H9 (cell line): Measurements from ENCODE around the gene MAST1. TPM values are rescaled to one million over a fixed set of nuclear protein-coding genes. Genes with fewer than 3 reads are reported as not detected.

ENCODE experiments used
- DNase-seq: peaks from one replicate; pipeline ENCODE4 v3.0.0-alpha.2; 2017
- H2AFZ ChIP-seq: one replicate; pipeline ENCODE4 v1.6.1; 2013; ENCODE audit warnings: mild to moderate bottlenecking, low read length, control low read depth, moderate library complexity
- H2AK5ac ChIP-seq: 2 replicates; pipeline ENCODE4 v1.6.1; 2013; ENCODE audit warnings: low read length, control low read depth, mixed read lengths; ENCODE audit not compliant: insufficient read length
- H2BK120ac ChIP-seq: one replicate; pipeline ENCODE4 v1.6.1; 2013; ENCODE audit warnings: low read depth, mild to moderate bottlenecking, low read length, control low read depth, inconsistent platforms; ENCODE audit not compliant: poor library complexity, severe bottlenecking
- H2BK12ac ChIP-seq: 2 replicates; pipeline ENCODE4 v1.6.1; 2013; ENCODE audit warnings: low read length, control low read depth, mixed read lengths, low read depth; ENCODE audit not compliant: insufficient read length
- H2BK15ac ChIP-seq: 2 replicates; pipeline ENCODE4 v1.6.1; 2013; ENCODE audit warnings: low read depth, low read length, control low read depth
- H2BK20ac ChIP-seq: one replicate; pipeline ENCODE4 v1.6.1; 2013; ENCODE audit warnings: low read depth, mild to moderate bottlenecking, low read length, control low read depth, inconsistent platforms; ENCODE audit not compliant: poor library complexity, severe bottlenecking
- H2BK5ac ChIP-seq: 2 replicates; pipeline ENCODE4 v1.6.1; 2013; ENCODE audit warnings: low read length, control low read depth, mixed read lengths; ENCODE audit not compliant: insufficient read length
- H3K14ac ChIP-seq: 2 replicates; pipeline ENCODE4 v1.6.1; 2013; ENCODE audit warnings: low read length, control low read depth; ENCODE audit not compliant: insufficient read depth
- H3K18ac ChIP-seq: 2 replicates; pipeline ENCODE4 v1.6.1; 2013; ENCODE audit warnings: low read depth, mild to moderate bottlenecking, mixed read lengths, low read length, control low read depth; ENCODE audit not compliant: insufficient read length
- H3K23ac ChIP-seq: 2 replicates; pipeline ENCODE4 v1.6.1; 2013; ENCODE audit warnings: low read length, control low read depth, mixed read lengths, low read depth; ENCODE audit not compliant: insufficient read length
- H3K23me2 ChIP-seq: 2 replicates; pipeline ENCODE4 v1.6.1; 2013; ENCODE audit warnings: low read depth, mild to moderate bottlenecking, mixed read lengths, low read length, control low read depth; ENCODE audit not compliant: insufficient read length, poor library complexity, severe bottlenecking
- H3K27ac ChIP-seq: 2 replicates; pipeline ENCODE4 v1.5.1; 2013; ENCODE audit warnings: low read length, control low read depth, mixed read lengths, low read depth; ENCODE audit not compliant: insufficient read length
- H3K27me3 ChIP-seq: 2 replicates; pipeline ENCODE4 v1.6.1; 2013; ENCODE audit warnings: low read length, control low read depth, inconsistent platforms; ENCODE audit not compliant: insufficient read depth
- H3K4ac ChIP-seq: 2 replicates; pipeline ENCODE4 v1.6.1; 2013; ENCODE audit warnings: low read depth, mild to moderate bottlenecking, control low read depth, inconsistent platforms, low read length, moderate library complexity
- H3K4me1 ChIP-seq: 2 replicates; pipeline ENCODE4 v1.6.1; 2013; ENCODE audit warnings: low read length, control low read depth, inconsistent platforms; ENCODE audit not compliant: insufficient read depth
- H3K4me2 ChIP-seq: 2 replicates; pipeline ENCODE4 v1.6.1; 2013; ENCODE audit warnings: low read length, control low read depth, mixed read lengths; ENCODE audit not compliant: insufficient read length, insufficient read depth
- H3K56ac ChIP-seq: 2 replicates; pipeline ENCODE4 v1.6.1; 2013; ENCODE audit warnings: low read depth, mild to moderate bottlenecking, mixed read lengths, low read length, control low read depth; ENCODE audit not compliant: insufficient read length
- H3K79me1 ChIP-seq: 2 replicates; pipeline ENCODE4 v1.6.1; 2013; ENCODE audit warnings: low read depth, mild to moderate bottlenecking, moderate library complexity, low read length, control low read depth, inconsistent platforms; ENCODE audit not compliant: insufficient read depth, poor library complexity, severe bottlenecking
- H3K79me2 ChIP-seq: 2 replicates; pipeline ENCODE4 v1.6.1; 2013; ENCODE audit warnings: low read length, control low read depth, inconsistent platforms; ENCODE audit not compliant: insufficient read depth
- H3K9ac ChIP-seq: 2 replicates; pipeline ENCODE4 v1.6.1; 2013; ENCODE audit warnings: low read length, control low read depth, mixed read lengths; ENCODE audit not compliant: insufficient read length; ENCODE audit errors: extremely low read depth
- H3K9me3 ChIP-seq: one replicate; pipeline ENCODE4 v1.6.1; 2013; ENCODE audit warnings: low read depth, low read length, inconsistent platforms; ENCODE audit not compliant: control insufficient read depth
- H3T11ph ChIP-seq: one replicate; pipeline ENCODE4 v1.6.1; 2013; ENCODE audit warnings: mild to moderate bottlenecking, low read length, control low read depth, inconsistent platforms
- H4K20me1 ChIP-seq: one replicate; pipeline ENCODE4 v1.6.1; 2013; ENCODE audit not compliant: control insufficient read depth, insufficient read length, insufficient read depth
- H4K5ac ChIP-seq: 2 replicates; pipeline ENCODE4 v1.6.1; 2013; ENCODE audit warnings: low read depth, mild to moderate bottlenecking, mixed read lengths, low read length, control low read depth; ENCODE audit not compliant: insufficient read length
- H4K8ac ChIP-seq: replicated peaks from 2 replicates; pipeline ENCODE4 v1.6.1; 2013; ENCODE audit warnings: low read length, control low read depth, mixed read lengths, low read depth; ENCODE audit not compliant: insufficient read length
- H4K91ac ChIP-seq: 2 replicates; pipeline ENCODE4 v1.6.1; 2013; ENCODE audit warnings: low read depth, mild to moderate bottlenecking, moderate library complexity, mixed read lengths, low read length, control low read depth; ENCODE audit not compliant: insufficient read length
- H3K27ac Mint-ChIP-seq, 3 experiments: 2 replicates in 2 of 3; 3 replicates in 1 of 3; pipeline ENCODE4 v1.8.0; 2020 to 2021; ENCODE audit warnings: mixed read lengths in 3 of 3, mild to moderate bottlenecking in 1 of 3, moderate library complexity in 1 of 3
- H3K27me3 Mint-ChIP-seq: 2 replicates; pipeline ENCODE4 v1.8.0; 2021; ENCODE audit warnings: low read depth, mild to moderate bottlenecking, moderate library complexity, mixed read lengths
- H3K36me3 Mint-ChIP-seq, 3 experiments: 2 replicates in 2 of 3; 3 replicates in 1 of 3; pipeline ENCODE4 v1.8.0; 2020 to 2021; ENCODE audit warnings: low read depth in 3 of 3, mixed read lengths in 3 of 3; ENCODE audit not compliant: insufficient read depth in 1 of 3
- H3K4me1 Mint-ChIP-seq, 2 experiments: 2 replicates each; pipeline ENCODE4 v1.8.0; 2020; ENCODE audit warnings: mixed read lengths in 2 of 2
- H3K4me3 Mint-ChIP-seq, 2 experiments: 2 replicates in 1 of 2; 3 replicates in 1 of 2; pipeline ENCODE4 v1.8.0; 2020 to 2021; ENCODE audit warnings: mild to moderate bottlenecking in 2 of 2, mixed read lengths in 2 of 2, moderate library complexity in 1 of 2
- H3K9me3 Mint-ChIP-seq, 2 experiments: 2 replicates in 1 of 2; 3 replicates in 1 of 2; pipeline ENCODE4 v1.8.0; 2020; ENCODE audit warnings: mild to moderate bottlenecking in 2 of 2, mixed read lengths in 2 of 2, moderate library complexity in 1 of 2
- WGBS: extraction: QIAGEN DNeasy Blood & Tissue Kit; methylation state at CpG from one replicate; pipeline ENCODE4 v1.1.7; 2013; ENCODE audit warnings: missing lambda C conversion rate, low lambda C conversion rate, mixed read lengths; ENCODE audit not compliant: insufficient read length; ENCODE audit errors: extremely low coverage; 5-methylcytosine and 5-hydroxymethylcytosine counted together
- total RNA-seq: library from RNA; stranded (reverse); gene quantifications from 2 replicates; pipeline ENCODE4 v1.2.1, GENCODE V29; 2021
- TF ChIP-seq, protein P1 (sequence below): fragments of 200-600 bp; sonication (generic); conservative IDR thresholded peaks from 3 replicates; pipeline ENCODE4 v1.8.0; 2021; ENCODE audit warnings: antibody characterized with exemption, mild to moderate bottlenecking

MAST1 gene
- total RNA-seq, 1 experiment from 2014 or later = 15.1 TPM

DNA sequence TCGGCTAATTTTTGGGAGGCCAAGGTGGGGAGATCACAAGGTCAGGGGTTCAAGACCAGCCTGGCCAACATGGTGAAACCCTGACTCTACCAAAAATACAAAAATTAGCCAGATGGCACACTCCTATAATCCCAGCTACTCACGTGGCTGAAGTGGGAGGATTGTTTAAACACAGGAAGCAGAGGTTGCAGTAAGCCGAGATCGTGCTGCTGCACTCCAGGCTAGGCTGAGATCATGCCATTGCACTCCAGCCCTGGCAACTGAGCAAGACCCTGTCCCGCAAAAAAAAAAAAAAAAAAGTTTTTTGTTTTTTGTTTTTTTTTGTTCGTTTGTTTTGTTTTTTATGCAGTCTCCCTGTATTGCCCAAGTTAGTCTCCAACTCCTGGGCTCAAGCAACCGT is 21.2 kb downstream of the MAST1 start:
- Histone ChIP-seq H3K14ac (no peak overlapping the region), H3K4ac (no peak overlapping the region), H2BK12ac (no peak overlapping the region), H4K20me1 (no peaks in the 10 kb centered on the region), H3K27me3 (no peaks in the 10 kb centered on the region), H2AFZ (no peak overlapping the region), H3T11ph (no peak overlapping the region), H3K18ac (no peak overlapping the region), H3K23me2 (no peaks in the 10 kb centered on the region), H3K4me2 (no peak overlapping the region), H4K5ac (no peak overlapping the region), H4K8ac (no peak overlapping the region), H3K56ac (no peak overlapping the region), H3K27ac (no peak overlapping the region), H2BK120ac (no peak overlapping the region), H2BK15ac (no peak overlapping the region), H3K9ac (no peak overlapping the region), H3K79me2 (no peaks in the 10 kb centered on the region), H3K79me1 (no peaks in the 10 kb centered on the region), H3K23ac (no peak overlapping the region), H3K9me3 (no peaks in the 10 kb centered on the region), H2BK20ac (no peak overlapping the region), H3K4me1 (no peaks in the 10 kb centered on the region), H4K91ac (no peak overlapping the region), H2BK5ac (no peak overlapping the region), H2AK5ac (no peak overlapping the region)
- H3K9me3 Mint-ChIP-seq = no peaks in the 10 kb centered on the region; a peak in 1 of 5 replicates
- no peak overlapping the region for H3K4me3 Mint-ChIP-seq
- H3K27me3 Mint-ChIP-seq = peaks cover 8% of the 10 kb centered on the region
- no CpG with 5 or more reads among the region's 7 CpGs for WGBS
- H3K4me1 Mint-ChIP-seq = 0 out of 4 replicates have a peak, but pooled peaks cover 0 to 2% of the 10 kb centered on the region in 2 experiments
- no peak overlapping the region for H3K27ac Mint-ChIP-seq
- no peak for DNase-seq
- TF ChIP-seq, protein P1, sequence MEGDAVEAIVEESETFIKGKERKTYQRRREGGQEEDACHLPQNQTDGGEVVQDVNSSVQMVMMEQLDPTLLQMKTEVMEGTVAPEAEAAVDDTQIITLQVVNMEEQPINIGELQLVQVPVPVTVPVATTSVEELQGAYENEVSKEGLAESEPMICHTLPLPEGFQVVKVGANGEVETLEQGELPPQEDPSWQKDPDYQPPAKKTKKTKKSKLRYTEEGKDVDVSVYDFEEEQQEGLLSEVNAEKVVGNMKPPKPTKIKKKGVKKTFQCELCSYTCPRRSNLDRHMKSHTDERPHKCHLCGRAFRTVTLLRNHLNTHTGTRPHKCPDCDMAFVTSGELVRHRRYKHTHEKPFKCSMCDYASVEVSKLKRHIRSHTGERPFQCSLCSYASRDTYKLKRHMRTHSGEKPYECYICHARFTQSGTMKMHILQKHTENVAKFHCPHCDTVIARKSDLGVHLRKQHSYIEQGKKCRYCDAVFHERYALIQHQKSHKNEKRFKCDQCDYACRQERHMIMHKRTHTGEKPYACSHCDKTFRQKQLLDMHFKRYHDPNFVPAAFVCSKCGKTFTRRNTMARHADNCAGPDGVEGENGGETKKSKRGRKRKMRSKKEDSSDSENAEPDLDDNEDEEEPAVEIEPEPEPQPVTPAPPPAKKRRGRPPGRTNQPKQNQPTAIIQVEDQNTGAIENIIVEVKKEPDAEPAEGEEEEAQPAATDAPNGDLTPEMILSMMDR = no peak
- H3K36me3 Mint-ChIP-seq = peaks cover 16 to 38% (median 25%) of the 10 kb centered on the region in 3 experiments
